Measurements from ENCODE around the gene KRT82. TPM values are rescaled to one million over a fixed set of nuclear protein-coding genes. Genes with fewer than 3 reads are reported as not detected.
"Not testable (repeated sequence)": the region's sequence is repeated elsewhere in the genome, so short reads cannot be mapped to it uniquely, and the experiment has no call there.

KRT82 gene
- total and polyA plus RNA-seq, 2 of the 8 experiments (the other 6 are each of a cell fraction or from before 2014, with no cell fraction given): not detected

- peaks cover 2 to 11% of the 10 kb centered on the region in 2 experiments; a peak in 1 of 4 replicates for H3K9me3 ChIP-seq (ENCODE audit: insufficient read depth in 2 of 2, low read depth in 1 of 2, low read length in 1 of 2)
- H3K4me3 ChIP-seq (ENCODE audit: extremely low read depth in 1 of 4, insufficient read depth in 2 of 4, low read depth in 3 of 4, low read length in 4 of 4); H2BK20ac ChIP-seq (ENCODE audit: low read length); H2AK5ac ChIP-seq (ENCODE audit: low read depth, low read length); H2BK120ac ChIP-seq (replicated peaks; ENCODE audit: low read depth, low read length); H3K56ac ChIP-seq (replicated peaks; ENCODE audit: insufficient read length, low read depth, low read length); POLR2A ChIA-PET (ENCODE audit: partially characterized antibody); H3K36me3 ChIP-seq (ENCODE audit: control insufficient read depth in 2 of 4, insufficient read depth in 4 of 4, low read length in 3 of 4); H3K4ac ChIP-seq (replicated peaks; ENCODE audit: insufficient read length, low read depth, low read length); H2BK5ac ChIP-seq (ENCODE audit: low read depth, low read length); DNase-seq (ENCODE audit: low read depth in 1 of 2, low spot score in 2 of 2); H2AFZ ChIP-seq (ENCODE audit: low read length); H4K8ac ChIP-seq (ENCODE audit: extremely low read depth, insufficient read depth, low read length); H3K79me2 ChIP-seq (ENCODE audit: control insufficient read depth in 1 of 2, insufficient read depth in 2 of 2, low read length in 2 of 2); FAIRE-seq; H4K91ac ChIP-seq (replicated peaks; ENCODE audit: insufficient read length, low read length); H3K18ac ChIP-seq (ENCODE audit: extremely low read depth, low read length); H3K4me2 ChIP-seq (ENCODE audit: insufficient read depth in 1 of 2, low read depth in 2 of 2, low read length in 2 of 2); H3K4me1 ChIP-seq (replicated peaks in 1 of 4; ENCODE audit: control insufficient read depth in 3 of 4, insufficient read depth in 4 of 4, low read length in 3 of 4); H3K9ac ChIP-seq (replicated peaks in 1 of 4; ENCODE audit: extremely low read depth in 1 of 4, low read depth in 3 of 4, low read length in 3 of 4); H3K27me3 ChIP-seq (replicated peaks in 1 of 4; ENCODE audit: control insufficient read depth in 3 of 4, extremely low read depth in 1 of 4, insufficient read depth in 3 of 4, low read length in 3 of 4); H3K23ac ChIP-seq (ENCODE audit: insufficient read length); H3K79me1 ChIP-seq (ENCODE audit: low read depth, low read length); H2BK15ac ChIP-seq (ENCODE audit: low read length); H3K14ac ChIP-seq (ENCODE audit: insufficient read length); H4K5ac ChIP-seq (ENCODE audit: insufficient read length, low read depth, low read length); H3K27ac ChIP-seq (ENCODE audit: low read depth, low read length); H2BK12ac ChIP-seq (ENCODE audit: low read depth, low read length); H3K23me2 ChIP-seq (ENCODE audit: low read depth, low read length); H4K20me1 ChIP-seq (replicated peaks in 1 of 2; ENCODE audit: control insufficient read depth in 1 of 2, insufficient read depth in 2 of 2, low read length in 2 of 2): not testable (repeated sequence)
- no CpG with 5 or more reads among the region's 1 CpG for WGBS, 2 experiments (ENCODE audit: extremely low coverage in 1 of 2, insufficient coverage in 1 of 2, insufficient read length in 1 of 2, insufficient replicate concordance in 2 of 2, low coverage in 1 of 2, low lambda C conversion rate in 2 of 2, missing lambda C conversion rate in 1 of 2)
- CTCF ChIA-PET (ENCODE audit: partially characterized antibody): interaction anchor here (7.8 kb wide), 1 partner anchor 15 kb away, joined by 46 read pairs; no protein-coding TSS in a partner anchor
Observed at GRCh38 chr12:52410589-52411248, 4.6 kb upstream of the KRT82 start.
